ENCODE measurements around the gene TBL1X. TPM values are rescaled to one million over a fixed set of nuclear protein-coding genes. Genes with fewer than 3 reads are reported as not detected.

TBL1X gene
- total and polyA plus RNA-seq, 12 donors = 5.0 to 256 (median 28.1) TPM

DNA sequence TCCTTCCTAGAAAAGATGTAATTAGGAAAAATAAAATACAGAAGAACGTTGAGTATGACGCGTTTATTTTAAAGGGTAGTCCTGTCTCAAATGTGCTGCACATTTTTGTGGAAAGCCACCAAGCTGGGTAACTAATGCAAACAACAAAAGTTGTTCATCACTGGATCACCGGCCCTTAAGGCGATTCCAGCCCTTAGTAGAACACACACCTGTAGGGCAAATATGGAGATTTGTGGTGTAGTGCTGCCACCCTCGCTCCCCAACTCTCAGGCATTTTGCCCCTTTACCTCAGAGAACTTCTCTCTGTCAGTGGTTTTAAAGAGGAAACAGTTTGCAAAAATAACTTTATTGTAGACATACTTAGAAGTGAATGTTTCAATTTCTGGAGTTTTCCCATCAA, 1.9 kb downstream of the TBL1X start:
- H3K36me3 ChIP-seq (replicated peaks in 1 of 2) = no peaks in the 10 kb centered on the region
- TF ChIP-seq, protein P1, sequence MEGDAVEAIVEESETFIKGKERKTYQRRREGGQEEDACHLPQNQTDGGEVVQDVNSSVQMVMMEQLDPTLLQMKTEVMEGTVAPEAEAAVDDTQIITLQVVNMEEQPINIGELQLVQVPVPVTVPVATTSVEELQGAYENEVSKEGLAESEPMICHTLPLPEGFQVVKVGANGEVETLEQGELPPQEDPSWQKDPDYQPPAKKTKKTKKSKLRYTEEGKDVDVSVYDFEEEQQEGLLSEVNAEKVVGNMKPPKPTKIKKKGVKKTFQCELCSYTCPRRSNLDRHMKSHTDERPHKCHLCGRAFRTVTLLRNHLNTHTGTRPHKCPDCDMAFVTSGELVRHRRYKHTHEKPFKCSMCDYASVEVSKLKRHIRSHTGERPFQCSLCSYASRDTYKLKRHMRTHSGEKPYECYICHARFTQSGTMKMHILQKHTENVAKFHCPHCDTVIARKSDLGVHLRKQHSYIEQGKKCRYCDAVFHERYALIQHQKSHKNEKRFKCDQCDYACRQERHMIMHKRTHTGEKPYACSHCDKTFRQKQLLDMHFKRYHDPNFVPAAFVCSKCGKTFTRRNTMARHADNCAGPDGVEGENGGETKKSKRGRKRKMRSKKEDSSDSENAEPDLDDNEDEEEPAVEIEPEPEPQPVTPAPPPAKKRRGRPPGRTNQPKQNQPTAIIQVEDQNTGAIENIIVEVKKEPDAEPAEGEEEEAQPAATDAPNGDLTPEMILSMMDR (IDR thresholded peaks at IDR 0.05) = no peak
- no peak for TF ChIP-seq POLR2A (IDR thresholded peaks at IDR 0.05)
- intact Hi-C loops (cut with DNase I) = loop anchor here (10.0 kb wide), 2 partner anchors 122 to 248 kb away; no protein-coding TSS in a partner anchor
- no peak overlapping the region for H3K27ac ChIP-seq
- H3K4me3 ChIP-seq = peak overlapping the region in 1 of 4 donors; percentile 70
- no peaks in the 10 kb centered on the region for H3K9me3 ChIP-seq (replicated peaks in 1 of 3)
- no peak for DNase-seq
- no peaks in the 10 kb centered on the region for H3K27me3 ChIP-seq
- WGBS, 4 donors = 40 to 72% (median 60%) methylated on average over 6 of the region's 6 CpGs
- peaks cover 0 to 15% of the 10 kb centered on the region in 2 donors for H3K4me1 ChIP-seq (replicated peaks in 1 of 2)

DNA sequence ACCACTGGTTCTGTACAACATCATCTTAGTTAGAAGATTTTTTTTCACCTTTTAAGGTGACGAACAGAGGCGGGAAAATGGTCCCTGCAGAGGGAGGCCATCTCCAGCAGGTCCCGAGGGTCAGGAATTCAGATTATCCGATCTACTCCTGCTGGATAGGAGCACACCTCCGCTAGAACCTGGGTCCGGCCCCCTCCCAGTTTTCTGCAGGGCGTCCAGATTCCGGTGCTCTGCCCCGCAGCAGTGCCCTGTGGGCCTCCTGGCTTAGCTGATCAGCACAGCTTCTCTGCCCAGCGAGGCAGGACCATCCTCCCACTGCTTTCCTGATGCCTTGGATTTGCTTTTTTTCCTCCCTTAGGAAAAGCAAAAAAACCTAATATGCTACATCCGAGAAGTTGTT, 2.3 kb downstream of the TBL1X start:
- TF ChIP-seq POLR2A (IDR thresholded peaks at IDR 0.05) = no peak
- TF ChIP-seq, protein P1 (IDR thresholded peaks at IDR 0.05) = no peak
- H3K9me3 ChIP-seq (replicated peaks in 1 of 3) = no peaks in the 10 kb centered on the region
- no peak overlapping the region for H3K4me3 ChIP-seq
- peaks cover 0 to 12% of the 10 kb centered on the region in 2 donors for H3K4me1 ChIP-seq (replicated peaks in 1 of 2)
- H3K36me3 ChIP-seq (replicated peaks in 1 of 2) = no peaks in the 10 kb centered on the region
- no peak overlapping the region for H3K27ac ChIP-seq
- no peaks in the 10 kb centered on the region for H3K27me3 ChIP-seq
- intact Hi-C loops (cut with DNase I) = loop anchor here (10.0 kb wide), 2 partner anchors 122 to 248 kb away; no protein-coding TSS in a partner anchor
- DNase-seq = no peak
- 52 to 87% (median 69%) methylated on average over 7 to 11 of the region's 11 CpGs for WGBS, 4 donors

DNA sequence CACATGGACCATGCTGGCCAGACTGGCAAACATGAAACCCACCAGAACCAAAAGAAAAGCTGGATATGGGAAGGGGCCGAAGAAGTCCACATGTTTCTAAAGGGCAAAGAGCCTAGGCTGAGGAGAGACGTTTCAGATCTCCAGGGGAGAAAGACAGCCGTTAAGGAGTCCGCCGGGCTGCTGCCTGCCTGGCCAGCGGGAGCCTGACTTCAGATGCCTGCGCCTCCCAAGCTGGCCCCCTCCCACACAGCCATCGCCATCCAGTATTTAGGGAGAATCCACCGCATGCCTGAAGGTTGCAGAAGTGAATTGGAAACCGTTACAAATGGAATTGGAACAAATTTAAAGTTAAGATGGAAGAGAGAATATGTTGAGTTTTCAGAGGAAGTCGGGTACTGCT, 2.9 kb downstream of the TBL1X start:
- DNase-seq = no peak
- Histone ChIP-seq H3K27ac (no peak overlapping the region), H3K4me3 (no peak overlapping the region), H3K36me3 (replicated peaks in 1 of 2) (no peaks in the 10 kb centered on the region), H3K4me1 (replicated peaks in 1 of 2) (peaks cover 0 to 10% of the 10 kb centered on the region in 2 donors), H3K27me3 (no peaks in the 10 kb centered on the region), H3K9me3 (replicated peaks in 1 of 3) (no peaks in the 10 kb centered on the region)
- TF ChIP-seq POLR2A (IDR thresholded peaks at IDR 0.05) = no peak
- TF ChIP-seq, protein P1 (IDR thresholded peaks at IDR 0.05) = no peak
- WGBS, 4 donors = 43 to 91% (median 70%) methylated on average over 11 of the region's 11 CpGs
- intact Hi-C loops (cut with DNase I) = loop anchor here (10.0 kb wide), 2 partner anchors 123 to 247 kb away; no protein-coding TSS in a partner anchor

DNA sequence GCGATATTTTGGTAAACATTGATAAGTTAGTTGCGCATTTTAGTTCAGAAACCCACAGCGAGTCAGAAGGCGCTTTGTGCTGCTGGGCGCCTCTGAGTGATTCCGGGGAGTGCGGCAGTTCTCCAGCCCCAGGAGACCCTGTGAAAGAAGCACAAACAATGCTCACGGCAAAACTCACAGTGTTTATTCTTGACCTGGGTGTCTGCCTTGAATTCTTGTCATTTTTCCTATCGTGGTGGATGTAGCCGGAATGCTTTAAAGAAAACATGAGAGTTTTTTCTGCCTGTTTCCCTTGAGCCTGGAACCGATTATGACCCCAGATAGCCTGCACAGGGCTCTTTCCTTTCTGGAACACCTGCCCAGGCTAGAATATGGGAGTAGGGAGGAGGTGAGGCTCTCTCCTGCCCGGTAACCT, 6.7 kb downstream of the TBL1X start:
- intact Hi-C loops (cut with DNase I) = no loop called here
- TF ChIP-seq, protein P1 (IDR thresholded peaks at IDR 0.05) = no peak
- no peak for TF ChIP-seq POLR2A (IDR thresholded peaks at IDR 0.05)
- Histone ChIP-seq H3K4me3 (no peak overlapping the region), H3K9me3 (replicated peaks in 1 of 3) (no peaks in the 10 kb centered on the region), H3K27ac (no peak overlapping the region), H3K27me3 (no peaks in the 10 kb centered on the region), H3K36me3 (replicated peaks in 1 of 2) (no peaks in the 10 kb centered on the region), H3K4me1 (replicated peaks in 1 of 2) (peaks cover 2 to 4% of the 10 kb centered on the region in 2 donors)
- DNase-seq = no peak
- 70 to 90% (median 79%) methylated on average over 6 to 12 of the region's 12 CpGs for WGBS, 4 donors

Data from adrenal gland (tissue), 12 donors.